Right cardiac atrium (tissue), 5 donors: ENCODE results near the gene C2orf69. TPM values are rescaled to one million over a fixed set of nuclear protein-coding genes. Genes with fewer than 3 reads are reported as not detected.
A peak's percentile ranks its signal among the peaks of the same experiment; 100 is the strongest.

Experiments used
- ATAC-seq, 2 donors: fragments of 200-7000 bp; cut with Tn5 transposase; one replicate each; pipeline versions ENCODE4 v1.8.0 to v1.9.1; 2020; ENCODE audit warnings: moderate library complexity in 2 of 2, mild to moderate bottlenecking in 1 of 2
- DNase-seq, 3 donors: peaks; one replicate each; pipeline ENCODE4 v3.0.0-alpha.2; 2020
- H3K27ac ChIP-seq: one replicate; pipeline ENCODE4 v1.5.1; 2013; ENCODE audit warnings: mild to moderate bottlenecking, low read length, control low read depth, moderate library complexity
- H3K27me3 ChIP-seq: one replicate; pipeline ENCODE4 v1.6.1; 2013; ENCODE audit not compliant: control insufficient read depth, insufficient read depth
- H3K4me1 ChIP-seq: one replicate; pipeline ENCODE4 v1.6.1; 2013; ENCODE audit warnings: low read length; ENCODE audit not compliant: control insufficient read depth, insufficient read depth
- H3K4me3 ChIP-seq: one replicate; pipeline ENCODE4 v1.5.1; 2013; ENCODE audit warnings: low read length, control low read depth
- H3K9me3 ChIP-seq: one replicate; pipeline ENCODE4 v1.6.1; 2013; ENCODE audit warnings: low read length; ENCODE audit not compliant: control insufficient read depth
- WGBS: extraction: QIAGEN DNeasy Blood & Tissue Kit; methylation state at CpG from one replicate; pipeline ENCODE4 v1.1.7; 2013; 5-methylcytosine and 5-hydroxymethylcytosine counted together
- intact Hi-C, 4 donors: fragments of 100-400 bp; cut with DNase I; formaldehyde crosslinking; loops; one replicate each; pipeline versions ENCODE4 v1.11.0 to v1.14.0; 2022 to 2023
- long read RNA-seq, 4 donors: library from polyadenylated mRNA; unstranded; transcript quantifications; one replicate each; pipeline ENCODE4 v2.0.0, GENCODE V29; 2020 to 2021
- polyA plus RNA-seq: library from polyadenylated mRNA; stranded (reverse); fragments of 200-250 nt; gene quantifications from one replicate; pipeline ENCODE4 v1.2.3, GENCODE V29; 2013
- total RNA-seq, 4 donors: library from RNA; stranded (reverse); fragmentation: NEBNext Ultra II Directional; extraction: Animal tissue kit (Norgen Biotek cat#: 25700); gene quantifications; one replicate each; pipeline ENCODE4 v1.2.1, GENCODE V29; 2021
- donor health status: healthy with polysubstance abuse.
- donor health status: DM: no; HTN: yes; CAD: no.
- donor health status: DM: no; HTN: no; CAD: no.
- donor health status: DM: no; HTN: yes; CAD: no; lungs with severe emphysema.
- donor health status: DM: yes; HTN: yes; CAD: no.

C2orf69 gene, protein sequence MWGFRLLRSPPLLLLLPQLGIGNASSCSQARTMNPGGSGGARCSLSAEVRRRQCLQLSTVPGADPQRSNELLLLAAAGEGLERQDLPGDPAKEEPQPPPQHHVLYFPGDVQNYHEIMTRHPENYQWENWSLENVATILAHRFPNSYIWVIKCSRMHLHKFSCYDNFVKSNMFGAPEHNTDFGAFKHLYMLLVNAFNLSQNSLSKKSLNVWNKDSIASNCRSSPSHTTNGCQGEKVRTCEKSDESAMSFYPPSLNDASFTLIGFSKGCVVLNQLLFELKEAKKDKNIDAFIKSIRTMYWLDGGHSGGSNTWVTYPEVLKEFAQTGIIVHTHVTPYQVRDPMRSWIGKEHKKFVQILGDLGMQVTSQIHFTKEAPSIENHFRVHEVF
- total RNA-seq = 10 to 100 TPM in 2 of 4 donors, 1 to 10 TPM in 2; 9.3 to 12.5 (median 9.9) TPM
- polyA plus RNA-seq = 6.4 TPM
- long read RNA-seq, donor 1, transcript C2orf69-201 (2 exons, 3,728 nt) = major isoform, 65 of 70 reads
- long read RNA-seq, donor 1, partial matches to known transcripts = 4 of 70 reads
- long read RNA-seq, donor 1, other reads (novel, unspliced or antisense) = 1 of 70 reads
- long read RNA-seq, donor 2, transcript C2orf69-201 (2 exons, 3,728 nt) = major isoform, 20 of 21 reads
- long read RNA-seq, donor 2, partial matches to known transcripts = 0 of 21 reads
- long read RNA-seq, donor 2, other reads (novel, unspliced or antisense) = 1 of 21 reads
- long read RNA-seq, donor 3, transcript C2orf69-201 (2 exons, 3,728 nt) = major isoform, 139 of 144 reads
- long read RNA-seq, donor 3, partial matches to known transcripts = 3 of 144 reads
- long read RNA-seq, donor 3, other reads (novel, unspliced or antisense) = 2 of 144 reads
- long read RNA-seq, donor 4, transcript C2orf69-201 (2 exons, 3,728 nt) = major isoform, 21 of 23 reads
- long read RNA-seq, donor 4, partial matches to known transcripts = 2 of 23 reads
- long read RNA-seq, donor 4, other reads (novel, unspliced or antisense) = 0 of 23 reads

DNA sequence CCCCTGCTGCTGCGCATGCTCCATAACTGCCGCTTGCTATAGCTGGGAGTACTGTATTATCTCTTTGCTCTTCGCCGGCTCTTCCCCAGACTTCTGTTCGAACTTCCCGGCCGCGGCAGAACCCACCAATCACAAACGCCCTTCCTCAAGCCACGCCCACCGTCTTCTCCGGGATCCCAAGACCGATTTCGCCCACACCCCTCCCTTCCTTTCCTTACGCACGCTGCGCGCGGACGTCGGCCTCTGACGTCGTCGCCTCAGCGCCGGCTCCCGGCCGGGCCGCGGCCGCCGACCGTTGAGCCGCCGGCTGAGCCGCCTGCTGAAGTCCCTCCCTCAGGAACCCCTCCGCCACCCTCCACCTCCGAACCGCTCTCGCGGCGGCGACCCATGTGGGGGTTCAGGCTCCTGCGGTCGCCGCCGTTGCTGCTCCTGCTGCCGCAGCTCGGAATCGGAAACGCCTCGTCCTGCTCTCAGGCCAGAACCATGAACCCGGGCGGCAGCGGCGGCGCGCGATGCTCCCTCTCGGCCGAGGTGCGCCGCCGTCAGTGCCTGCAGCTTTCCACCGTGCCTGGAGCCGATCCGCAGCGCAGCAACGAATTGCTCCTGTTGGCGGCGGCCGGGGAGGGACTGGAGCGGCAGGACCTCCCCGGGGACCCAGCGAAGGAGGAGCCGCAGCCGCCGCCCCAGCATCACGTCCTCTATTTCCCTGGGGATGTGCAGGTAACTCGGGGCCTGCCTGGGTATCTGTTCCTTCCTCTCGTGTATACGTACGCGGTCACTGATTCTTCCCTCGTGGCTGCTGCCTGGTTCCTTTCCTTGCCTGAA, at the start of gene C2orf69:
Gene C2orf69 (plus strand): TSS at position 242 of the 825 bp plus-strand sequence. CDS start 146 bp downstream, at position 388.
- Histone ChIP-seq H3K9me3 (no peaks in the 10 kb centered on the region), H3K27ac (peak within 1 kb of the TSS; percentile 91), H3K27me3 (no peaks in the 10 kb centered on the region), H3K4me3 (peak within 1 kb of the TSS; percentile 76), H3K4me1 (no peaks in the 10 kb centered on the region)
- WGBS = under 1% methylated on average over 85 of the region's 85 CpGs
- intact Hi-C loops = no loop called here
- DNase-seq (peak; percentile 96 to 98 (median 98)), ATAC-seq (peak; percentile 99)

GRCh38 chr2:199862788-199863187, 48.3 kb upstream of the C2orf69 start:
- DNase-seq = no peak
- Histone ChIP-seq H3K4me1 (no peaks in the 10 kb centered on the region), H3K27ac (no peak overlapping the region), H3K4me3 (no peak overlapping the region), H3K9me3 (no peaks in the 10 kb centered on the region), H3K27me3 (no peaks in the 10 kb centered on the region)
- intact Hi-C loops = loop anchor here in 1 of 4 donors (10.0 kb wide), 1 partner anchor 158 kb away; no protein-coding TSS in a partner anchor
- ATAC-seq = no peak
- WGBS = 57% methylated on average over 3 of the region's 3 CpGs

DNA sequence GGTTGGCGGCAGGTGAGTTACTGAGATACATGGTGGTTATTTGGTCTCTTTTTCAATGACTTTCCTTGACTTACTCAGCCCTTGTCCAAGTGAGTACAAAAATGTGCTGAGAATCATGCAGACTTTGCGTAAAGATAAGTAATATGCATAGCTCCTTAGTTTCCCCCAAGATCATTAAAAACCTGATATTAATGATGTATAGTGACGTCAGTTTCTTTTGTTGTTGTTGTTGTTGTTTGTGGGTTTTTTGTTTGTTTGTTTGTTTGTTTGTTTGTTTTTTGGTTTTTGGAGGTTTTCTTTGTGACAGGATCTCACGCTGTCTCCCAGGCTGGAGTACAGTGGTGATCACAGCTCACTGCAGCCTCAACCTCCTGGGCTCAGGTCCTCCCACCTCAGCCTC, 45.2 kb upstream of the C2orf69 start:
- Histone ChIP-seq H3K27ac (no peak overlapping the region), H3K9me3 (no peaks in the 10 kb centered on the region), H3K4me1 (no peaks in the 10 kb centered on the region), H3K27me3 (no peaks in the 10 kb centered on the region), H3K4me3 (no peak overlapping the region)
- 91% methylated on average over 4 of the region's 4 CpGs for WGBS
- ATAC-seq (no peak), DNase-seq (no peak)
- intact Hi-C loops = loop anchor here in 1 of 4 donors (10.0 kb wide), 1 partner anchor 161 kb away; no protein-coding TSS in a partner anchor

DNA sequence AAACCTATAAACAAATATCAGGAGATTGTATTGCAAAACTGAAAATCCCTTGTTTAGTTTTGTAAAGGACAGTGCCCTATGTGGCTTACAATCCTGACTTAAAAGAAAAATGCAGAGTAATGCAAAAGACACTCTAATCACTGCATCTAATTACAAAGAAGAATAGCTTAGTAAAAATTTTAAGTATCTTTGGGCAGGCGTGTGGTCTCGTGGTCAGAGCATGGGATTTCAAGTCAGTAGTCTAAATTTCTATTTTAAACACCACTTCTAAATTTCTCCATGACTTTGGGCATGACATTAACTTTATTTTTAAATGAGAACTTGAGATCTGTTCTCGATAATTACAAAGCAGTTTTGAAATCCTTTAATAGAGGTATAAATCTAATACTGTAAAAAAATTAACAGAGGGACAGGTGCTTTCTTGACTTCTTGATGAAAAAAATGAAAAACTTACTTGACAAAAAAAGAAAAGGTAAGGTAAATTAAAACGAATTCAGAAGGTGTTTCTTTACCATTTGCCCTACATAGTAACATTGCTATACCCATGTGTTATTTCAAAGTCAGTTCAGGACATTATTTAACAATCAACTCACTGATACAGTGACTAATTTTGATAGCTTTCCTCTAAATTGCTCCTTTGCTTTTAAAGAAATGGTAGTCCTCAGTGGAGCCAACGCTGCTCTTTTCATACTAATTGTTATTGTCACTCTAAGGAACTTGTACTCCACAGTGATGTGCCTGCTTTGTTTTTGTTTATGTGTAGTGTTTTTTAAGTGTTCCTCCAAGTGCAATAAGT, 42.5 kb upstream of the C2orf69 start:
- H3K9me3 ChIP-seq = no peaks in the 10 kb centered on the region
- H3K27me3 ChIP-seq = no peaks in the 10 kb centered on the region
- H3K4me3 ChIP-seq = no peak overlapping the region
- no peak overlapping the region for H3K27ac ChIP-seq
- DNase-seq (no peak), ATAC-seq (no peak)
- no peaks in the 10 kb centered on the region for H3K4me1 ChIP-seq
- WGBS = 52% methylated on average over 5 of the region's 5 CpGs
- intact Hi-C loops = loop anchor here in 1 of 4 donors (10.0 kb wide), 1 partner anchor 164 kb away; no protein-coding TSS in a partner anchor

DNA sequence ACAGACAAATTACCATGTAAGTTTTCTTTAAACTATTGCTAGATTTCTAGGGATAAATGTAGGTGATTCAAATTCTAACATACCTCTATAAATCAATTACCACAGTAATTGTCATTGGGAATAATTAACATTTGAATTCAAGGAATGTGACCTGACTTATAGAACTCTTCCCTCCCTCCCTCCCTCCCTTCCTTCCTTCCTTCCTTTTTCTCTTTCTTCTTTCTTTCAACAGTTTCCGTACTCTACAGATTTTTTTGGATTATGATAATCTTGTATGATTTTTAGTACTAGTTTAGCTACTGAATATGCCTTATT, 41.9 kb upstream of the C2orf69 start:
- no peak for DNase-seq
- no peak for ATAC-seq
- no peak overlapping the region for H3K4me3 ChIP-seq
- WGBS = 48% methylated on average over 1 of the region's 1 CpG
- no peaks in the 10 kb centered on the region for H3K4me1 ChIP-seq
- H3K27ac ChIP-seq = no peak overlapping the region
- peaks cover 3% of the 10 kb centered on the region for H3K9me3 ChIP-seq
- H3K27me3 ChIP-seq = no peaks in the 10 kb centered on the region
- intact Hi-C loops = loop anchor here in 1 of 4 donors (10.0 kb wide), 1 partner anchor 164 kb away; no protein-coding TSS in a partner anchor

- ATAC-seq (no peak), DNase-seq (no peak)
- Histone ChIP-seq H3K27me3 (no peaks in the 10 kb centered on the region), H3K9me3 (peaks cover 3% of the 10 kb centered on the region), H3K27ac (no peak overlapping the region), H3K4me3 (no peak overlapping the region), H3K4me1 (no peaks in the 10 kb centered on the region)
- WGBS = 32% methylated on average over 1 of the region's 1 CpG
- intact Hi-C loops = loop anchor here in 1 of 4 donors (10.0 kb wide), 1 partner anchor 165 kb away; no protein-coding TSS in a partner anchor
Measured at GRCh38 chr2:199869653-199870052, 41.4 kb upstream of the C2orf69 start.

DNA sequence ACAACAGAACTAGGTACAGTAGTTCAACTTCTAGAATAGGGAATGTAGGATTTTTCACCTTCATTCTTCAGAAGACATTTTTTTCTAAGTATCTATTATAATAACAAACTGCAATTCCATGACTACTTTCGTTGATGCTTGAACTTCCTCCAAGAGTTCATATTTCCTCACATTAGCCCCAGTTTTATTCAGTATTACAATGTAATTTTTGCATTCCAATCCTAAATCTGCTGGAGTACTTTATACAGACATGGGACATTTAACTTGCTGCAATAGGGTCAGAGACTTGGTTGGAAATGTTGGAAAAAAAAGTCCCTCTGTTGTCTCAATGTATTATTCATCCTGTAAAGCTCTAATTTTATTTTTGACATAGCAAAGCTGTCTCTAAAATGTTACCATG, 40.5 kb upstream of the C2orf69 start:
- no peak for ATAC-seq
- no peaks in the 10 kb centered on the region for H3K27me3 ChIP-seq
- H3K27ac ChIP-seq = no peak overlapping the region
- WGBS = 35% methylated on average over 1 of the region's 1 CpG
- no peak for DNase-seq
- H3K9me3 ChIP-seq = peaks cover 3% of the 10 kb centered on the region
- H3K4me1 ChIP-seq = no peaks in the 10 kb centered on the region
- intact Hi-C loops = no loop called here
- H3K4me3 ChIP-seq = no peak overlapping the region

GRCh38 chr2:199874209-199874608, 36.9 kb upstream of the C2orf69 start:
- DNase-seq (no peak), ATAC-seq (no peak)
- intact Hi-C loops = no loop called here
- WGBS = 96% methylated on average over 1 of the region's 1 CpG
- no peaks in the 10 kb centered on the region for H3K27me3 ChIP-seq
- peaks cover 3% of the 10 kb centered on the region for H3K9me3 ChIP-seq
- H3K4me3 ChIP-seq = no peak overlapping the region
- no peaks in the 10 kb centered on the region for H3K4me1 ChIP-seq
- no peak overlapping the region for H3K27ac ChIP-seq

DNA sequence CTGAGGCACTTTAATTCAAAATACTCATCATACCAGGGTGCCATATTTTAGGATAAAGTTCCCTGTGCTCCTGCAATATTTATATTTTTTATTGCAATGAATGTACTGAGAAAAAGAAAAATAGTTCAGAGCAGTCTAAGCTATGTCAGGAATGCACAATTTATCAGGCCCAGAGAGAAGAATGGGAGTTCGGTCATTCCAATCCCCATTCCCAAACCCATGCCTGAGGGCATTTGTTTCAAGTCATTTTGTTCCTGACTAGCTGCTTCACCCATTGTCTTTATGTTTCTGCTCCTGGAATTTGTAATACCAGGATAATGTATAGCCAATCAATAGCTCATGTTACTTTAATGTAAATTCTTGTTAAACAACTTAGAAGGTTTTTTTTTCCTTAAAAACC, 35.7 kb upstream of the C2orf69 start:
- Histone ChIP-seq H3K4me1 (no peaks in the 10 kb centered on the region), H3K9me3 (peaks cover 3% of the 10 kb centered on the region), H3K27ac (no peak overlapping the region), H3K4me3 (no peak overlapping the region), H3K27me3 (no peaks in the 10 kb centered on the region)
- ATAC-seq = no peak
- intact Hi-C loops = no loop called here
- 72% methylated on average over 1 of the region's 1 CpG for WGBS
- DNase-seq = no peak

GRCh38 chr2:199882667-199883066, 28.4 kb upstream of the C2orf69 start:
- Histone ChIP-seq H3K4me1 (no peaks in the 10 kb centered on the region), H3K27ac (no peak overlapping the region), H3K4me3 (no peak overlapping the region), H3K27me3 (no peaks in the 10 kb centered on the region), H3K9me3 (no peaks in the 10 kb centered on the region)
- DNase-seq = no peak
- intact Hi-C loops = no loop called here
- ATAC-seq = no peak
